ENCODE results near the gene SLC8A1.
A peak's percentile ranks its signal among the peaks of the same experiment; 100 is the strongest.

SLC8A1 gene

GRCh38 chr2:40249577-40249976 is 202.3 kb downstream of the SLC8A1 start:
- no peak overlapping the region for H3K14ac ChIP-seq (ENCODE audit: low read length)
- no peak overlapping the region for H3K9ac ChIP-seq (ENCODE audit: low read length)
- H3K27me3 ChIP-seq (ENCODE audit: insufficient read depth, low read length) = no peaks in the 10 kb centered on the region
- H3K79me2 ChIP-seq (ENCODE audit: control insufficient read depth, insufficient read depth, low read length, poor library complexity) = no peaks in the 10 kb centered on the region
- H2BK120ac ChIP-seq (ENCODE audit: insufficient read depth, low read length, poor library complexity) = no peak overlapping the region
- H3K18ac ChIP-seq (ENCODE audit: low read length) = no peak overlapping the region
- H4K91ac ChIP-seq (ENCODE audit: low read depth, low read length) = no peak overlapping the region
- peaks cover 4% of the 10 kb centered on the region for H3K79me1 ChIP-seq (ENCODE audit: low read length)
- H4K12ac ChIP-seq (ENCODE audit: low read depth, low read length) = no peak overlapping the region
- H3K4me1 ChIP-seq (ENCODE audit: control insufficient read depth in 1 of 2, insufficient read depth in 2 of 2, low read length in 2 of 2) = peaks cover 0 to 2% of the 10 kb centered on the region in 2 experiments
- H3K9me3 ChIP-seq (ENCODE audit: insufficient read depth, low read depth, low read length) = no peaks in the 10 kb centered on the region
- no peak overlapping the region for H4K8ac ChIP-seq (ENCODE audit: low read depth, low read length)
- H3K23ac ChIP-seq (ENCODE audit: low read length) = no peak overlapping the region
- no peak overlapping the region for H3K4me3 ChIP-seq (ENCODE audit: low read depth, low read length)
- no peak overlapping the region for H3K27ac ChIP-seq (ENCODE audit: low read depth, low read length)
- no peak overlapping the region for H2BK5ac ChIP-seq (ENCODE audit: low read depth, low read length, poor library complexity)
- no peak overlapping the region for H3K4ac ChIP-seq (ENCODE audit: low read depth, low read length)
- no CpG with 5 or more reads among the region's 2 CpGs for WGBS (ENCODE audit: extremely low coverage, insufficient coverage, insufficient read length)
- no peak for DNase-seq
- H2AK5ac ChIP-seq (ENCODE audit: low read length) = no peak overlapping the region
- no peak overlapping the region for H2AFZ ChIP-seq (ENCODE audit: insufficient read depth, low read length, poor library complexity)
- no peak overlapping the region for H3K4me2 ChIP-seq (ENCODE audit: low read length)
- no peak overlapping the region for H2BK12ac ChIP-seq (ENCODE audit: low read length)
- no peaks in the 10 kb centered on the region for H3K36me3 ChIP-seq (ENCODE audit: control insufficient read depth in 1 of 2, insufficient read depth in 2 of 2, low read length in 2 of 2)

DNA sequence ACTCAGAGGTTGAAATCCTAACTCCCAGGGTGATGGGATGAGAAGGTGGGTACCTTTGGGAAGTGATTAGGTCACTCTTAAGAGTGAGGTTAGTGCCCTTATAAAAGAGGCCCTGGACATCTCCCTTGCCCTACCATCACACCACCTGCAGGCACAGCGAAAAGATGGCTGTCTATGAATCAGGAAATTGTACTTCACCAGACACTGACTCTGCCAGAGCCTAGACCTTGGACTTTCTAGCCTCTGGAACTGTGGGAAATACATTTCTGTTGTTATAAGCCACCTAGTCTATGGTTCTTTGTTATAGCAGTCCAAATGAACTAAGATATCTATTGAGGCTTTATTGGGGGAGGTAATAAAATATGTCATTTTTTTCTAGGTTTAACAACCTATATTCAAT is 203.6 kb downstream of the SLC8A1 start:
- H3K4me2 ChIP-seq (ENCODE audit: low read length) = no peak overlapping the region
- no peak overlapping the region for H2AFZ ChIP-seq (ENCODE audit: insufficient read depth, low read length, poor library complexity)
- H3K18ac ChIP-seq (ENCODE audit: low read length) = no peak overlapping the region
- no peaks in the 10 kb centered on the region for H3K36me3 ChIP-seq (ENCODE audit: control insufficient read depth in 1 of 2, insufficient read depth in 2 of 2, low read length in 2 of 2)
- no peak overlapping the region for H3K27ac ChIP-seq (ENCODE audit: low read depth, low read length)
- WGBS (ENCODE audit: extremely low coverage, insufficient coverage, insufficient read length) = no CpG with 5 or more reads among the region's 1 CpG
- no peak overlapping the region for H2BK12ac ChIP-seq (ENCODE audit: low read length)
- no peak overlapping the region for H3K14ac ChIP-seq (ENCODE audit: low read length)
- no peaks in the 10 kb centered on the region for H3K27me3 ChIP-seq (ENCODE audit: insufficient read depth, low read length)
- H4K12ac ChIP-seq (ENCODE audit: low read depth, low read length) = no peak overlapping the region
- H3K79me2 ChIP-seq (ENCODE audit: control insufficient read depth, insufficient read depth, low read length, poor library complexity) = no peaks in the 10 kb centered on the region
- H3K9ac ChIP-seq (ENCODE audit: low read length) = no peak overlapping the region
- no peak for DNase-seq
- peaks cover 0 to 2% of the 10 kb centered on the region in 2 experiments for H3K4me1 ChIP-seq (ENCODE audit: control insufficient read depth in 1 of 2, insufficient read depth in 2 of 2, low read length in 2 of 2)
- no peak overlapping the region for H2AK5ac ChIP-seq (ENCODE audit: low read length)
- no peak overlapping the region for H4K91ac ChIP-seq (ENCODE audit: low read depth, low read length)
- H3K4ac ChIP-seq (ENCODE audit: low read depth, low read length) = no peak overlapping the region
- no peaks in the 10 kb centered on the region for H3K9me3 ChIP-seq (ENCODE audit: insufficient read depth, low read depth, low read length)
- H4K8ac ChIP-seq (ENCODE audit: low read depth, low read length) = no peak overlapping the region
- no peak overlapping the region for H3K4me3 ChIP-seq (ENCODE audit: low read depth, low read length)
- H3K79me1 ChIP-seq (ENCODE audit: low read length) = peaks cover 4% of the 10 kb centered on the region
- no peak overlapping the region for H2BK5ac ChIP-seq (ENCODE audit: low read depth, low read length, poor library complexity)
- no peak overlapping the region for H3K23ac ChIP-seq (ENCODE audit: low read length)
- H2BK120ac ChIP-seq (ENCODE audit: insufficient read depth, low read length, poor library complexity) = no peak overlapping the region

DNA sequence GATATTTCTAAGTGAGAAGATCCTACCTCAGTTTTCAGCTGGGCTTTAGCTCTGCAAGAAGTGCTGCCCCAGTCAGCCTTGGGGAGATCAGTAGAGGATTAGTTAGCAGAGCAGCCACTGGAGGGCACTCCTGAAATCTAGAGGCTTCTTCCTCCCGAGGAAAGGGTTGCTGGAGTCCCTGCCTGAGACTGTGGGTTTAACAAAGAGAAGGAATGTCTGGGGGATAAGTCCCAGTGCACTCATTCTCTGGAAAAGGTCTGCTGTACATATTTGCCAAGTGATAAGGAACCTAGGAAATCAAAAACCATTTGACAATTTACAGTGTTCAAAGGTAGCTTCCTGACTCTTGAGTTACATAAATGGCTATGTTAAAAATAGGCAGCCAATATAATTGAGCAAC is 207.2 kb downstream of the SLC8A1 start:
- Histone ChIP-seq H3K18ac (ENCODE audit: low read length) (no peak overlapping the region), H2BK120ac (ENCODE audit: insufficient read depth, low read length, poor library complexity) (no peak overlapping the region), H3K23ac (ENCODE audit: low read length) (no peak overlapping the region), H3K27ac (ENCODE audit: low read depth, low read length) (no peak overlapping the region), H2AK5ac (ENCODE audit: low read length) (no peak overlapping the region), H3K79me1 (ENCODE audit: low read length) (peaks cover 4% of the 10 kb centered on the region), H4K8ac (ENCODE audit: low read depth, low read length) (no peak overlapping the region), H3K4me2 (ENCODE audit: low read length) (no peak overlapping the region), H3K14ac (ENCODE audit: low read length) (no peak overlapping the region), H3K4me3 (ENCODE audit: low read depth, low read length) (no peak overlapping the region), H3K79me2 (ENCODE audit: control insufficient read depth, insufficient read depth, low read length, poor library complexity) (no peaks in the 10 kb centered on the region), H3K4ac (ENCODE audit: low read depth, low read length) (no peak overlapping the region), H2AFZ (ENCODE audit: insufficient read depth, low read length, poor library complexity) (no peak overlapping the region), H4K12ac (ENCODE audit: low read depth, low read length) (no peak overlapping the region), H3K9me3 (ENCODE audit: insufficient read depth, low read depth, low read length) (no peaks in the 10 kb centered on the region), H3K27me3 (ENCODE audit: insufficient read depth, low read length) (no peaks in the 10 kb centered on the region), H2BK5ac (ENCODE audit: low read depth, low read length, poor library complexity) (no peak overlapping the region), H3K4me1 (ENCODE audit: control insufficient read depth in 1 of 2, insufficient read depth in 2 of 2, low read length in 2 of 2) (peaks cover 0 to 2% of the 10 kb centered on the region in 2 experiments), H3K9ac (ENCODE audit: low read length) (no peak overlapping the region), H2BK12ac (ENCODE audit: low read length) (no peak overlapping the region), H4K91ac (ENCODE audit: low read depth, low read length) (no peak overlapping the region), H3K36me3 (ENCODE audit: control insufficient read depth in 1 of 2, insufficient read depth in 2 of 2, low read length in 2 of 2) (no peaks in the 10 kb centered on the region)
- WGBS (ENCODE audit: extremely low coverage, insufficient coverage, insufficient read length) = no CpG with 5 or more reads among the region's 1 CpG
- DNase-seq = peak; percentile 34 to 62

GRCh38 chr2:40244251-40244650 is 207.6 kb downstream of the SLC8A1 start:
- no peak overlapping the region for H2BK5ac ChIP-seq (ENCODE audit: low read depth, low read length, poor library complexity)
- DNase-seq = no peak
- no CpG with 5 or more reads among the region's 6 CpGs for WGBS (ENCODE audit: extremely low coverage, insufficient coverage, insufficient read length)
- no peak overlapping the region for H4K12ac ChIP-seq (ENCODE audit: low read depth, low read length)
- H2BK12ac ChIP-seq (ENCODE audit: low read length) = no peak overlapping the region
- H2AFZ ChIP-seq (ENCODE audit: insufficient read depth, low read length, poor library complexity) = no peak overlapping the region
- H3K14ac ChIP-seq (ENCODE audit: low read length) = no peak overlapping the region
- no peaks in the 10 kb centered on the region for H3K79me2 ChIP-seq (ENCODE audit: control insufficient read depth, insufficient read depth, low read length, poor library complexity)
- H4K8ac ChIP-seq (ENCODE audit: low read depth, low read length) = no peak overlapping the region
- H3K4ac ChIP-seq (ENCODE audit: low read depth, low read length) = no peak overlapping the region
- no peak overlapping the region for H4K91ac ChIP-seq (ENCODE audit: low read depth, low read length)
- H3K27ac ChIP-seq (ENCODE audit: low read depth, low read length) = no peak overlapping the region
- H2BK120ac ChIP-seq (ENCODE audit: insufficient read depth, low read length, poor library complexity) = no peak overlapping the region
- H3K9me3 ChIP-seq (ENCODE audit: insufficient read depth, low read depth, low read length) = no peaks in the 10 kb centered on the region
- H3K4me2 ChIP-seq (ENCODE audit: low read length) = no peak overlapping the region
- H3K9ac ChIP-seq (ENCODE audit: low read length) = no peak overlapping the region
- H2AK5ac ChIP-seq (ENCODE audit: low read length) = no peak overlapping the region
- no peak overlapping the region for H3K23ac ChIP-seq (ENCODE audit: low read length)
- no peaks in the 10 kb centered on the region for H3K36me3 ChIP-seq (ENCODE audit: control insufficient read depth in 1 of 2, insufficient read depth in 2 of 2, low read length in 2 of 2)
- H3K27me3 ChIP-seq (ENCODE audit: insufficient read depth, low read length) = no peaks in the 10 kb centered on the region
- H3K4me1 ChIP-seq (ENCODE audit: control insufficient read depth in 1 of 2, insufficient read depth in 2 of 2, low read length in 2 of 2) = peaks cover 0 to 2% of the 10 kb centered on the region in 2 experiments
- no peak overlapping the region for H3K18ac ChIP-seq (ENCODE audit: low read length)
- H3K4me3 ChIP-seq (ENCODE audit: low read depth, low read length) = no peak overlapping the region
- H3K79me1 ChIP-seq (ENCODE audit: low read length) = peaks cover 4% of the 10 kb centered on the region
